ENCODE results near the gene HSP90AA1. TPM values are rescaled to one million over a fixed set of nuclear protein-coding genes. Genes with fewer than 3 reads are reported as not detected.

HSP90AA1 gene
- total RNA-seq, 2 experiments from 2014 or later: 294 to 704 TPM

DNA sequence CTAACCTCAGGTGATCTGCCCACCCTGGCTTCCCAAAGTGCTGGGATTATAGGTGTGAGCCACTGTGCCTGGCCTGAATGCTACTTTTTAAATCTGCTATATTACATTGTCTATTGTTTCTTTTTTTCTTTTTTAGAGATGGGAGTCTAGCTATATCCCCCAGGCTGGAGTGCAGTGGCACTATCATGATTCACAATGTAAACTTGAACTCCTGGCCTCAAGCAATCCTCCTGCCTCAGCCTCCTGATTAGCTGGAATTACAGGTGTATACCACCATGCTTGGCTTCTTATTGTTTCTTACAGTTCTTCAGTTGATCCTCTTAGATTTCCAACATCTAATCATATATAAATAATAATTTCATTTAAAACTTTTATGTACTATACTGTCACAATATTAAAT, 37.6 kb upstream of the HSP90AA1 start:
- Histone ChIP-seq H3K27ac (ENCODE audit: low read depth, low read length, poor library complexity, severe bottlenecking) (no peak overlapping the region), H3K9me2 (ENCODE audit: insufficient read depth, low read length) (no peaks in the 10 kb centered on the region), H3K9me3 (ENCODE audit: low read length) (no peaks in the 10 kb centered on the region), H3K79me2 (ENCODE audit: insufficient read depth, low read depth, low read length) (no peaks in the 10 kb centered on the region), H4K20me1 (ENCODE audit: insufficient read depth, low read length) (no peaks in the 10 kb centered on the region), H3K4me2 (ENCODE audit: low read length) (no peak overlapping the region), H2AFZ (ENCODE audit: low read length) (no peak overlapping the region), H3K36me3 (ENCODE audit: insufficient read depth, low read length) (no peaks in the 10 kb centered on the region), H3K4me1 (ENCODE audit: insufficient read depth, low read length, poor library complexity, severe bottlenecking) (no peaks in the 10 kb centered on the region), H3K4me3 (ENCODE audit: low read depth, low read length, poor library complexity, severe bottlenecking) (no peak overlapping the region)
- intact Hi-C loops (cut with micrococcal nuclease; ENCODE audit: unreplicated experiment): no loop called here
- no peak for DNase-seq (ENCODE audit: low spot score)
- no TSS peak for BruUV-seq (replicated peaks)
- no peak for TF ChIP-seq EZH2phosphoT487 (IDR thresholded peaks at IDR 0.05; ENCODE audit: borderline replicate concordance, low read depth, low read length)
- TF ChIP-seq, protein P1, sequence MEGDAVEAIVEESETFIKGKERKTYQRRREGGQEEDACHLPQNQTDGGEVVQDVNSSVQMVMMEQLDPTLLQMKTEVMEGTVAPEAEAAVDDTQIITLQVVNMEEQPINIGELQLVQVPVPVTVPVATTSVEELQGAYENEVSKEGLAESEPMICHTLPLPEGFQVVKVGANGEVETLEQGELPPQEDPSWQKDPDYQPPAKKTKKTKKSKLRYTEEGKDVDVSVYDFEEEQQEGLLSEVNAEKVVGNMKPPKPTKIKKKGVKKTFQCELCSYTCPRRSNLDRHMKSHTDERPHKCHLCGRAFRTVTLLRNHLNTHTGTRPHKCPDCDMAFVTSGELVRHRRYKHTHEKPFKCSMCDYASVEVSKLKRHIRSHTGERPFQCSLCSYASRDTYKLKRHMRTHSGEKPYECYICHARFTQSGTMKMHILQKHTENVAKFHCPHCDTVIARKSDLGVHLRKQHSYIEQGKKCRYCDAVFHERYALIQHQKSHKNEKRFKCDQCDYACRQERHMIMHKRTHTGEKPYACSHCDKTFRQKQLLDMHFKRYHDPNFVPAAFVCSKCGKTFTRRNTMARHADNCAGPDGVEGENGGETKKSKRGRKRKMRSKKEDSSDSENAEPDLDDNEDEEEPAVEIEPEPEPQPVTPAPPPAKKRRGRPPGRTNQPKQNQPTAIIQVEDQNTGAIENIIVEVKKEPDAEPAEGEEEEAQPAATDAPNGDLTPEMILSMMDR (conservative IDR thresholded peaks at IDR 0.05; ENCODE audit: low read length): no peak
- POLR2A ChIA-PET: interaction anchor here (0.6 kb wide), 2 partner anchors 174 to 259 kb away, joined by 3 read pairs; no protein-coding TSS in a partner anchor
- CTCF ChIA-PET (ENCODE audit: unreplicated experiment): no interaction called here

DNA sequence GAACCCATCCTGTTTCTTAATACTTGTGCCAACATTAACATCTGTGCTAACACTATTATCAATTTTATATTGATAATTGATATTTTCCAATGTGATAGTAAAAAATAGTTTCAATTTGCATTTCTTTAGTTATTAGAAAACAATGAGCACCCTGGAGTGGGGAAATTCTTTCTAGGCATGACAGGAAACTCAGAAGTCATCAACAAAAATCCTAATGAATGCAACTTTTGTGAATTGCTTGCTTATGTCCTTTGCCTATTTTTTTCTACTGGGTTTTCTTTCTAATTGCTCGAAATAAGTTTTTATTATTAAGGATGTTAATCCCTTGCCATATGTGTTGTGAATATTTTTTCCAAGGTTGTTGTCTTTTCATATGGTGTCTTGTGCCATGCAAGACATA, 34.7 kb upstream of the HSP90AA1 start:
- no peaks in the 10 kb centered on the region for H3K9me2 ChIP-seq (ENCODE audit: insufficient read depth, low read length)
- CTCF ChIA-PET (ENCODE audit: unreplicated experiment): no interaction called here
- H2AFZ ChIP-seq (ENCODE audit: low read length): no peak overlapping the region
- peaks cover 18% of the 10 kb centered on the region for H3K9me3 ChIP-seq (ENCODE audit: low read length)
- H3K4me1 ChIP-seq (ENCODE audit: insufficient read depth, low read length, poor library complexity, severe bottlenecking): no peaks in the 10 kb centered on the region
- BruUV-seq (replicated peaks): no TSS peak
- intact Hi-C loops (cut with micrococcal nuclease; ENCODE audit: unreplicated experiment): no loop called here
- H3K4me2 ChIP-seq (ENCODE audit: low read length): no peak overlapping the region
- POLR2A ChIA-PET: no interaction called here
- TF ChIP-seq, protein P1 (conservative IDR thresholded peaks at IDR 0.05; ENCODE audit: low read length): no peak
- no peak for TF ChIP-seq EZH2phosphoT487 (IDR thresholded peaks at IDR 0.05; ENCODE audit: borderline replicate concordance, low read depth, low read length)
- H3K36me3 ChIP-seq (ENCODE audit: insufficient read depth, low read length): peaks cover 10% of the 10 kb centered on the region; the same call in 1 of the 2 replicates
- H3K4me3 ChIP-seq (ENCODE audit: low read depth, low read length, poor library complexity, severe bottlenecking): no peak overlapping the region
- DNase-seq (ENCODE audit: low spot score): no peak
- H3K79me2 ChIP-seq (ENCODE audit: insufficient read depth, low read depth, low read length): no peaks in the 10 kb centered on the region
- H4K20me1 ChIP-seq (ENCODE audit: insufficient read depth, low read length): no peaks in the 10 kb centered on the region
- no peak overlapping the region for H3K27ac ChIP-seq (ENCODE audit: low read depth, low read length, poor library complexity, severe bottlenecking)

DNA sequence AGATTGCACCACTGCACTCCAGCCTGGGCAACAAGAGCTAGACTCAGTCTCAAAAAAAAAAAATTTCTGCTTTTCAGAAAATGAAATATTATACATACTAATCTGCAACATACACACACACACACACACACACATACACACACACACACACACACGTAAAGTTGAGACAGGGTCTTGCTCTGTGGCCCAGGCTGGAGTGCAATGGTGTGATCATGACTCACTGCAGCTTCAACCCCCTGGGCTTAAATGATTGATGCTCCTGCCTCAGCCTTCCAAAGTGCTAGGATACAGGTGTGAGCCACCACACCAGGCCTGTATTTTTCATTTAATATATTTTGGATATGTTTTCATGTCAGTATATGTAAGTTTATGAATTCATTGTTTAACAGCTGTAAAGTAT, 34.0 kb upstream of the HSP90AA1 start:
- H3K4me3 ChIP-seq (ENCODE audit: low read depth, low read length, poor library complexity, severe bottlenecking): no peak overlapping the region
- POLR2A ChIA-PET: no interaction called here
- no TSS peak for BruUV-seq (replicated peaks)

More for the DNA sequence above, 34.0 kb upstream of the HSP90AA1 start:
- Histone ChIP-seq H3K4me1 (ENCODE audit: insufficient read depth, low read length, poor library complexity, severe bottlenecking) (no peaks in the 10 kb centered on the region), H3K9me2 (ENCODE audit: insufficient read depth, low read length) (no peaks in the 10 kb centered on the region), H3K27ac (ENCODE audit: low read depth, low read length, poor library complexity, severe bottlenecking) (no peak overlapping the region), H3K9me3 (ENCODE audit: low read length) (peaks cover 18% of the 10 kb centered on the region), H4K20me1 (ENCODE audit: insufficient read depth, low read length) (no peaks in the 10 kb centered on the region), H3K79me2 (ENCODE audit: insufficient read depth, low read depth, low read length) (no peaks in the 10 kb centered on the region), H3K36me3 (ENCODE audit: insufficient read depth, low read length) (peaks cover 10% of the 10 kb centered on the region; the same call in 1 of the 2 replicates), H3K4me2 (ENCODE audit: low read length) (no peak overlapping the region), H2AFZ (ENCODE audit: low read length) (no peak overlapping the region)
- CTCF ChIA-PET (ENCODE audit: unreplicated experiment): no interaction called here
- intact Hi-C loops (cut with micrococcal nuclease; ENCODE audit: unreplicated experiment): no loop called here
- no peak for DNase-seq (ENCODE audit: low spot score)
- TF ChIP-seq, protein P1 (conservative IDR thresholded peaks at IDR 0.05; ENCODE audit: low read length): no peak
- TF ChIP-seq EZH2phosphoT487 (IDR thresholded peaks at IDR 0.05; ENCODE audit: borderline replicate concordance, low read depth, low read length): no peak
